Effector memory CD8-positive, alpha-beta T cell (primary cell): ENCODE results near the gene WWC1.

ENCODE experiments used
- ATAC-seq: fragments of 150-1000 bp; cut with Tn5 transposase; replicated peaks from 2 replicates; pipeline ENCODE4 v1.10.0; 2021; ENCODE audit warnings: mild to moderate bottlenecking, moderate library complexity
- DNase-seq, 3 experiments: peaks; one replicate each; pipeline ENCODE4 v3.0.0; 2021
- H3K27ac Mint-ChIP-seq, 2 donors: one replicate each; pipeline ENCODE4 v1.8.0; 2022; ENCODE audit warnings: mild to moderate bottlenecking in 2 of 2, mixed read lengths in 2 of 2, moderate library complexity in 2 of 2
- H3K27me3 Mint-ChIP-seq, 2 donors: one replicate each; pipeline ENCODE4 v1.8.0; 2022; ENCODE audit warnings: mixed read lengths in 2 of 2
- H3K36me3 Mint-ChIP-seq: one replicate; pipeline ENCODE4 v1.8.0; 2022; ENCODE audit warnings: mild to moderate bottlenecking, moderate library complexity, mixed read lengths; ENCODE audit not compliant: insufficient read depth
- H3K4me1 Mint-ChIP-seq, 2 donors: one replicate each; pipeline ENCODE4 v1.8.0; 2022; ENCODE audit warnings: low read depth in 2 of 2, mixed read lengths in 2 of 2
- H3K4me3 Mint-ChIP-seq, 2 donors: one replicate each; pipeline ENCODE4 v1.8.0; 2022; ENCODE audit warnings: mild to moderate bottlenecking in 2 of 2, mixed read lengths in 2 of 2, moderate library complexity in 2 of 2
- H3K9me3 Mint-ChIP-seq, 2 donors: one replicate each; pipeline ENCODE4 v1.8.0; 2022; ENCODE audit warnings: mixed read lengths in 2 of 2

Gene WWC1

DNA sequence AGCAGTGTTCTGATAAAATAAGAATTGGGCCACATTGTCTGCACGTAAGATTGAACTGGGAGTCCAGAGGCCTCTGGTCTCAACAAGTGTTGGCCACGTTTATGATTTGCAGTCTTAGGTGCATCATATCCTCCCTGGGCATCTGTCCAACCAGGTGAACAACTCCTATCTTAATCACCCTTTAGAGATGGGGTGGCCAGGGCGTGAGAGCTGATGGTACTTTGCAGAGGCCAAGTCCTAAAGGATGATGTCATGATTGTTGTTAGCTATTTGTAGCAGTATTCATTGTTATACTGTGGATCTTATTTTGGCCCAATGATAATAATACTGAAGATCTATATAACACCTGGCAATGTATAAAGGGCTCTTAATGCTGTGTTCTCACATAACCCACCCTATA lies 121.6 kb downstream of the WWC1 start:
- Mint-ChIP-seq H3K4me1 (peaks cover 10 to 13% of the 10 kb centered on the region in 2 donors), H3K9me3 (no peaks in the 10 kb centered on the region), H3K27me3 (no peaks in the 10 kb centered on the region), H3K36me3 (peaks cover 2% of the 10 kb centered on the region), H3K4me3 (no peak overlapping the region), H3K27ac (no peak overlapping the region)
- no peak for DNase-seq
- no peak for ATAC-seq

DNA sequence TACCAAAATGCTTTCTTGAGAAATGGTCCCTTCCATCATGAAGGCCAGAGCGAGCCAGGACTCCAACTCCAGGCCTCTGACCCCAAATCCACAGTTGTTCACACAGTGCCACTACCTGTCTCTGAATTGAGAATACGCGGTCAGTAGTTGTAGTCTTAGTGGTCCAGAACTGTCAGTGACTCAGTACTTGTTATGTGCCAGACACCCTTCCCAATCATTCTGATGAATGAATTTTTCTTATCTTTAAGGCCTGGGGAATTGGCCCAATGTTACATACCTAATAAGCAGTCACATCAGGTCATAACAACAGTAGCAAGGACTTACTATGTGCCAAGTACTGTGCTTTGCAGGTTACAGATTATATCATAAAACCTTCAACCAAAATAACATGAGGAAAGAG lies 122.2 kb downstream of the WWC1 start:
- Mint-ChIP-seq H3K27me3 (no peaks in the 10 kb centered on the region), H3K4me1 (peaks cover 10 to 13% of the 10 kb centered on the region in 2 donors), H3K4me3 (no peak overlapping the region), H3K36me3 (peaks cover 2% of the 10 kb centered on the region), H3K9me3 (no peaks in the 10 kb centered on the region), H3K27ac (no peak overlapping the region)
- no peak for DNase-seq
- ATAC-seq = no peak

DNA sequence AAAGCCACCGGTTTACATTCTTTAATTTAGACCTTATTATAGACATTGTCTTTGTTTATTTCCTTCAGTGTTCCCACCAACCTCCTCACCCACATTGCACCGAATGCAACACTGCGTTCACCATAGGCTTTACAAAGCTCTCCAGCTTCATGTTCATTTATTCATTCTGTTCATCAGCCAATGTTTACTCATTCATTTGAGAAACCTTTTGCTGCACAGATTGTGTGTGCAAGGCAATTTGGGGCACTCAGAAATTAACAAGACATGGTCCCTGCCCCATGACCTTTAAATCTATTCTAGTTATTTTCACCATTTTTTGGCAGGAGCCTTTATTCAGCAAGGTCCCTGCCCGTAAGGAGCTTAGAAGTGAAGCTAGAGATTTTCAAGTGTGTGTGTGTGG lies 124.0 kb downstream of the WWC1 start:
- DNase-seq (no peak), ATAC-seq (no peak)
- no peaks in the 10 kb centered on the region for H3K9me3 Mint-ChIP-seq
- H3K27ac Mint-ChIP-seq = no peak overlapping the region
- H3K4me1 Mint-ChIP-seq = no peaks in the 10 kb centered on the region
- peaks cover 2% of the 10 kb centered on the region for H3K36me3 Mint-ChIP-seq
- peaks cover 0 to 9% of the 10 kb centered on the region in 2 donors for H3K27me3 Mint-ChIP-seq
- no peak overlapping the region for H3K4me3 Mint-ChIP-seq

DNA sequence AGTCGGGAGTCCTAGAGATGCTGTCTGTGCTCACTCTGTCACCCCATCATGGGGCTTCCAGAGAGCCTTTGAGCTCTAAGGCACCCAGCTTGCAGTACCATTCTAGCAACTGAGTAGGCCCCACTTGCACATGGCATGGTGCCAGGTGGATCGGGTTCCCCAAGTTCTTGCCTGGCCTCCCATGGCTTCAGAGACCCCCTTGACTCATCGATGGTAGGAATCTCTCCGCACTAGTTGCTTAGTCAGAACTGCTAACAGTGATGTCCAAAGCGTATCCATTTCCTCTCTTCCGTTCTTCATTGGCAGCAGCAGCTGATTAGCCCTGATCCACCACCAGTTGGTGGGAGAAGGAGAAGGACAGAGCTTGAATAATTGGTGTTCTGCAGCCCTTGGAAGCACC lies 124.5 kb downstream of the WWC1 start:
- ATAC-seq (no peak), DNase-seq (no peak)
- H3K27me3 Mint-ChIP-seq = peaks cover 0 to 15% of the 10 kb centered on the region in 2 donors
- H3K9me3 Mint-ChIP-seq = no peaks in the 10 kb centered on the region
- no peaks in the 10 kb centered on the region for H3K4me1 Mint-ChIP-seq
- H3K27ac Mint-ChIP-seq = no peak overlapping the region
- H3K4me3 Mint-ChIP-seq = no peak overlapping the region
- H3K36me3 Mint-ChIP-seq = peaks cover 2% of the 10 kb centered on the region

DNA sequence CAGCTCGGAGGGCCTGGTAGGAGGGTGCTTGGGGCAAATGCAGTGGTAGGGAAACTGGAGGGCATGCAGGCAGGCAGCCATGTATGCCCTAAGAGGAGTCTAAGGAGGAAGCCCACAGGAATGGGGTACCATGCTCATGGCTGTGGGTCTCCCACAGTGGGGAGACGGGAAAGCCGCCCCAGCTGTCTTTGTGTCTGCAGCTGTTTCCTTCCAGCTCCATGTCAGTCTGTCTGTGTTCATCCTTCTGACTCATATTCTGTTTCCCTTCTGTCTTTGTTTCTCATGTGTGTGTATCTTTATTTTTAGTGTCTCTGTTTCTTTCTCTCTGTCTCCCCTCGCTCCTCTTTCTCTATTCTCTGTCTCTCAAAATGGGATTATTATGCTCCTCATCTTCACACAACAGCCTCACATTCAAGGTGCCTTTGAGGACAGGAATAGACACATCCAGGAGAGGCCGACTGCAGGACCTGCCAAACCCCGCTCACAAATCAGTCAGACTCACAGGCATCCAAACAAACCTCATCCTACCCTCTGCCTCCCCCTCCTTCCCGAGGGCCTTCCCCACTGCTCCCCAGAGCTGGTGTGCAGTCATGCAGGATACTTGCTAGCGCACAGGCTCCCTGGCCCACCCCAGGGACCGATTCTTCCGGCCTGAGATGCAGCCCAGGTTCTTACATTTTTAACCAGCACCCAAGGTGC lies 126.4 kb downstream of the WWC1 start:
- Mint-ChIP-seq H3K36me3 (no peaks in the 10 kb centered on the region), H3K27me3 (peaks cover 0 to 21% of the 10 kb centered on the region in 2 donors), H3K4me3 (no peak overlapping the region), H3K4me1 (no peaks in the 10 kb centered on the region), H3K27ac (no peak overlapping the region), H3K9me3 (no peaks in the 10 kb centered on the region)
- ATAC-seq (no peak), DNase-seq (no peak)

DNA sequence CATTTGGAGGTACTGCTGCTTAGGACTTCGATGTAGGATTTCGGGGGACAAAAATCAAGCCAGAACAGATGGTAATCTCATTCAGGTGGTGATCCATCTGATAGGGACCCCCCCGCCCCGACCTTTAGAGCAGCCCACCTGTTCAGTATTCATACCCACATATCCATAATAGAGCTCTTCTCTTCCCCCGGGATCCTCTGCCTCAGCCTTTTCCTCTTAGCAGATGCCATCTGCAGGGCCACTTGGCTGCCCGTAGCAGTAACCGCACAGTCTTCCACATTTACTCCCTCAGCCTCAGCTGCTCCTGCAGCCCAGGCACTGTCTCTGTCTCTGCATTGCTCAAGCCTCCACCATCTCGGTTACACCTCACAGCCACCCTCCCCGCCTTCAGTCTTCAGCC lies 129.0 kb downstream of the WWC1 start:
- peaks cover 0 to 21% of the 10 kb centered on the region in 2 donors for H3K27me3 Mint-ChIP-seq
- H3K4me1 Mint-ChIP-seq = no peaks in the 10 kb centered on the region
- no peak for DNase-seq
- H3K4me3 Mint-ChIP-seq = no peak overlapping the region
- ATAC-seq = no peak
- no peak overlapping the region for H3K27ac Mint-ChIP-seq
- no peaks in the 10 kb centered on the region for H3K36me3 Mint-ChIP-seq
- H3K9me3 Mint-ChIP-seq = no peaks in the 10 kb centered on the region

DNA sequence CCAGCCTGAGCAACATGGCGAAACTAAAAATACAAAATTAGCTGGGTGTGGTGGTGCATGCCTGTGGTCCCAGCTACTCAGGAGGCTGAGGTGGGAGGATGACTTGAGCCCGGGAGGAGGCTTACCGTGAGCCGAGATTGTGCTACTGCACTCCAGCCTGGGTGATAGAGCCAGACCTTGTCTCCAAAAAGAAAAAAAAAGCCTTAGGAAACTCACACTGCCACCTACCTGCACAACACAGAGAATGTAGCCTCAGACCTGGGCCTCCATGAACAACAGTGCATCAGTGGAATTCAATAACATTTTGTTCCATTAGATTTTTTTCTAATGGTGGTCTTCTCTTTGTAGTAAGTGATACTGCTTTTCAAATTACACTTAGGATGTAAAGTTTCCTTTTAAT lies 131.0 kb downstream of the WWC1 start:
- Mint-ChIP-seq H3K27me3 (peaks cover 0 to 21% of the 10 kb centered on the region in 2 donors), H3K4me1 (no peaks in the 10 kb centered on the region), H3K4me3 (no peak overlapping the region), H3K36me3 (no peaks in the 10 kb centered on the region), H3K9me3 (no peaks in the 10 kb centered on the region), H3K27ac (no peak overlapping the region)
- no peak for DNase-seq
- ATAC-seq = no peak

DNA sequence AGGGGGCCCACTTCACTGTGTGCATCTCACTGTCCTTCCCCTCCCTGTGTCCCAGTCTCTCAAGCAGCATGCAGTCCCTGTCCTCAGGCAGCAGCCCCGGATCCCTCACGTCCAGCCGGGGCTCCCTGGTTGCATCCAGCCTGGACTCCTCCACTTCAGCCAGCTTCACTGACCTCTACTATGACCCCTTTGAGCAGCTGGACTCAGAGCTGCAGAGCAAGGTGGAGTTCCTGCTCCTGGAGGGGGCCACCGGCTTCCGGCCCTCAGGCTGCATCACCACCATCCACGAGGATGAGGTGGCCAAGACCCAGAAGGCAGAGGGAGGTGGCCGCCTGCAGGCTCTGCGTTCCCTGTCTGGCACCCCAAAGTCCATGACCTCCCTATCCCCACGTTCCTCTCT lies 132.0 kb downstream of the WWC1 start:
- DNase-seq (no peak), ATAC-seq (no peak)
- Mint-ChIP-seq H3K36me3 (no peaks in the 10 kb centered on the region), H3K27me3 (peaks cover 0 to 21% of the 10 kb centered on the region in 2 donors), H3K4me3 (no peak overlapping the region), H3K27ac (no peak overlapping the region), H3K9me3 (no peaks in the 10 kb centered on the region), H3K4me1 (no peaks in the 10 kb centered on the region)

DNA sequence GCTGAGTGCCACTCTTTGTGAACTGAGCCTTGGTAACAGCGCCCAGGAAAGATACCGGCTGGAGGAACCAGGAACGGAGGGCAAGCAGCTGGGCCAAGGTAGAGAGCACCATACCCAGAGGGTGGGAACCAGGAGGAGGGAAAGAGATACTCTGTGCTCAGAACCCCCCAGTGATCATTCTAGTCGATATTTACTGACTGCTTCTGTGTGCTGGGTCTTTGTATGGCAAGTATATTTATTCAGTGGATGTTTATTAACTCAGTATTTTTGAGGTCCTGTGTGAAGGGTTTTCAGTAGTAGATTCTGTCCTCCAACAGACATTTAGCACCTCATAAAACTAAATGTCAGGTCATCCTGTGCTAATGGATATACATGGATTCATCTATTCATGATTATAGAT lies 132.5 kb downstream of the WWC1 start:
- no peaks in the 10 kb centered on the region for H3K9me3 Mint-ChIP-seq
- ATAC-seq = no peak
- H3K4me3 Mint-ChIP-seq = no peak overlapping the region
- DNase-seq = no peak
- H3K27ac Mint-ChIP-seq = no peak overlapping the region
- H3K36me3 Mint-ChIP-seq = no peaks in the 10 kb centered on the region
- peaks cover 0 to 21% of the 10 kb centered on the region in 2 donors for H3K27me3 Mint-ChIP-seq
- no peaks in the 10 kb centered on the region for H3K4me1 Mint-ChIP-seq

DNA sequence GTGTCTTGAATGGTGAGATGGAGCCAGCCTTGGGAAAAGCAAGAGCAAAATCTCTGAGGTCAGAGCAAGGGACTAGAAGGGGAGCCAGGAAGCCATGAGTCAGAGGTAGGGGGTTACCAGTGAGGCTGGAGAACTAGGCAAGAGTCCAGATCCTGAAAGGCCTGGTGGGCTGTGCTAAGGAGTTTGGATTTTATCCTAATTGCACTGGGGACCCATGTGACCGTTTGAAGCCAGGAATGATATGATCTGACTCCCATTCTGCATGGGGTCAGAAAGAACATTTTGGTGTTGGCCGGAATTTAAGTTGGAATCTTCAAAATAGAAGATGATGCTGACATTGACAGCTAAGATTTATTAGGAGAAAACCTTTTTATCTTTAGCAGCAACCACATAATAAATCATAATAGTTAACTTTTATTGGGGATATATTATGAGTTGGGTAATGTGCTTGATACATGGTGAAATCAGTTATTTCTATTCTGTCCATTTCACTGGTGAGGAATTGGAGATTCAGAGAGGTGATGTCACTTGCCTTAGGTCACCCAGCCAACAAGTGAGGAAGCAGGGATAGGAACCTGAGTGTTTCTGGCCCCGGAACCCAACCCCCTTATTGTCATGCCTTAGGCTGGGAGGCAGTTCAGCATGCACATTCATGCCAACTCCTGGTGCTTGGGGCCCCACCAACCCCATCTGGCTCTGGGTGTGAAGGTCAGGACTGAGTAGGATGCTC lies 133.3 kb downstream of the WWC1 start:
- H3K27ac Mint-ChIP-seq = no peak overlapping the region
- H3K36me3 Mint-ChIP-seq = no peaks in the 10 kb centered on the region
- DNase-seq (no peak), ATAC-seq (no peak)
- H3K4me1 Mint-ChIP-seq = no peaks in the 10 kb centered on the region
- H3K9me3 Mint-ChIP-seq = no peaks in the 10 kb centered on the region
- H3K27me3 Mint-ChIP-seq = peaks cover 0 to 18% of the 10 kb centered on the region in 2 donors
- H3K4me3 Mint-ChIP-seq = no peak overlapping the region

DNA sequence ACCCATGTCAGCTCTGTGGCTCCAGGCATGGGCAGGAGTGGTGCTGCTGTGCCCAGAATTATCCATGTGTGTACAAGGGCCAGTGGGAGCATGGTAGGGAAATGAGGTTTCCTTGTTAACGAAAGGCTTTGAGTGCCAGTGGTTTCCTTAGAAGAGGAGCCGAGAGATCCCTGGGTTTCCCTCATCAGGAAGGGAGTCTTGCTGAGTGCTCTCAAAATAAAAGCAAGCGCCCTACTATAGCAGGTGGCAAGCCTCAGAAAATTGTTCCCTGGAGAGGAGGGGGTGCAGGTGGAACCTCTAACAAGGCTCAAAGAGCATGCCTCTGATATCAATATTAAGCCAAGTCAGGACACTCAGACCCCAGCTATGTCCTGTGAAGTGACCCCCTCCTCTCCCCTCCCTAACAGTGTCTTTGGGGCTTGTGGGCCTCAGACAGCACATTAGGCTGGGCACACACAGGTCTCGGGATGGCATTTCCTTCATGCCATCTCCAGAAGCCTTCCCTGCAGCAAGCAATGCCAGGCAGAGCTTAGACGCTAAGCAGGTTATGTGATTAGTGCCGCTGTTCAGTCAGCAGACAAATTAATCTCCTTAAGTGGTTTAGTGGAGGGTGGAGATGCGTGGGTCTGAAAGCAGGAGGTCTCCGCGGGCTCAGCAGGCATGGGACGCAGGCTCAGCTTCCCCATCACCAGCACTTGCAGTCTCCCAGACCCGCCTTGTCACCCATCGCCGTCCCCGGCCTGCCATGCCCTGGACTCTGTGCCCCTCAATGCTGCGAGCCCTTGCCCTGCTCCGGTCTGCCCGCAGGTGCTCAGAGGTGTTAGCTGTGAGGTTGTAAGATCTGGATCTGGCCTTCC lies 134.8 kb downstream of the WWC1 start:
- DNase-seq = no peak
- H3K4me1 Mint-ChIP-seq = no peaks in the 10 kb centered on the region

DNA sequence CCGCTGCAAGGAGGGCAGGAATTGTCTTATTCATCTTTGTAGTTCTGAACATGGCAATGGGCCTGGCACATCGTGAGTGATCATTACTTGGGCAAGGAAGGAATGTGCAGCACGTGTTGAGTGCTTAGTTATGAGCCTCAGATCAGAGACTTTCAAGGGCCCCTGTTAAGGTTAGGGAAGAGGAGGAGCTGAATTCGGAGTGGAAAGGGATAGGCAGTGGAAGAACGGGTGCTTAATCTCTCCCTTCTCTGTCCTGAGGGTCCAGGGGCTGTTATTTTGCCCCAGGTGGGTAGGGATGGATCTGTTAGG lies 135.4 kb downstream of the WWC1 start:
- Mint-ChIP-seq H3K27ac (no peak overlapping the region), H3K27me3 (no peaks in the 10 kb centered on the region), H3K9me3 (no peaks in the 10 kb centered on the region), H3K4me3 (no peak overlapping the region), H3K4me1 (no peaks in the 10 kb centered on the region), H3K36me3 (no peaks in the 10 kb centered on the region)
- ATAC-seq = no peak
- no peak for DNase-seq

More for the DNA sequence above, 134.8 kb downstream of the WWC1 start:
- Mint-ChIP-seq H3K27me3 (peaks cover 0 to 3% of the 10 kb centered on the region in 2 donors), H3K27ac (no peak overlapping the region), H3K36me3 (no peaks in the 10 kb centered on the region), H3K4me3 (no peak overlapping the region), H3K9me3 (no peaks in the 10 kb centered on the region)
- no peak for ATAC-seq

DNA sequence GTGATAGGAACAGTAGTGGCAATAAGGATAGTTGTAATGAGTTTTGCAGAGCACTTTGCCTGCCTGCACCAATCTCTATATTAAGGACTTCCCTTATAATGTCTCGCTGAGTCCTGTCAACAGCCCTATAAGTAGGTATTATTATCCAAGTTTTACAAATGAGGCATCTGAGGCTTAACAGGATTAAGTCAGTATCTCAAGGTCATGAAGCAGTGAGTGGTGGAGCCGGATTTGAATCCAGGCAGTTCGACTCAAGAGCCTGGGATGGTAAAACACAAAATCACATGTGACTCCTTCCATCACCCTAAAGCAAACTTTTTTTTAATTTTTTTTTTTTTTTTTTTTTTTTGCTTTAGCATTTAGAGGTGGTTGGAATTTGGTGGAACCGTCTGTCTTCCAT lies 135.8 kb downstream of the WWC1 start:
- H3K9me3 Mint-ChIP-seq = no peaks in the 10 kb centered on the region
- DNase-seq (no peak), ATAC-seq (no peak)
- no peak overlapping the region for H3K27ac Mint-ChIP-seq
- H3K36me3 Mint-ChIP-seq = no peaks in the 10 kb centered on the region
- H3K4me1 Mint-ChIP-seq = no peaks in the 10 kb centered on the region
- no peak overlapping the region for H3K4me3 Mint-ChIP-seq
- H3K27me3 Mint-ChIP-seq = no peaks in the 10 kb centered on the region

DNA sequence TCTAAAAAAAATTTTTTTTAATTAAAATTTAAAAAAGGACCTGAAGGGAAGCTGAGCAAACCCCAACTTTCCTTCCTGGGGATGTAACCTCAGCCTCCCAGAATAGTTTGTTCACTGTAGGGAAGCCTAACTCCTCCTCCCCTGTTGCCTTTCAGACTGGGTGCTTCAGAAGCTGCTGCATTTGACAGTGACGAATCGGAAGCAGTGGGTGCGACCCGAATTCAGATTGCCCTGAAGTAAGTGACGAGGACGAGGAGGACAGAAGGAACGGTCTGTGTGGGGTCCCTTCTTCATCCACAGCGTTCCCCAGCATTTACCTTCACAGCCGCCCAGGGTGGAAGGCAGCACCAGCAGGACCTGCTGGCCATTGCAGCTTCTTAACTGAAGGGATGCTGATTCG lies 137.1 kb downstream of the WWC1 start:
- no peaks in the 10 kb centered on the region for H3K36me3 Mint-ChIP-seq
- peaks cover 0 to 8% of the 10 kb centered on the region in 2 donors for H3K27me3 Mint-ChIP-seq
- DNase-seq (no peak), ATAC-seq (no peak)
- H3K4me1 Mint-ChIP-seq = no peaks in the 10 kb centered on the region
- no peak overlapping the region for H3K27ac Mint-ChIP-seq
- H3K9me3 Mint-ChIP-seq = no peaks in the 10 kb centered on the region
- H3K4me3 Mint-ChIP-seq = no peak overlapping the region
